Measurements from ENCODE around the gene POLR2L. TPM values are rescaled to one million over a fixed set of nuclear protein-coding genes. Genes with fewer than 3 reads are reported as not detected.

The POLR2L gene
- total RNA-seq, 1 experiment from 2014 or later, result 211 TPM

DNA sequence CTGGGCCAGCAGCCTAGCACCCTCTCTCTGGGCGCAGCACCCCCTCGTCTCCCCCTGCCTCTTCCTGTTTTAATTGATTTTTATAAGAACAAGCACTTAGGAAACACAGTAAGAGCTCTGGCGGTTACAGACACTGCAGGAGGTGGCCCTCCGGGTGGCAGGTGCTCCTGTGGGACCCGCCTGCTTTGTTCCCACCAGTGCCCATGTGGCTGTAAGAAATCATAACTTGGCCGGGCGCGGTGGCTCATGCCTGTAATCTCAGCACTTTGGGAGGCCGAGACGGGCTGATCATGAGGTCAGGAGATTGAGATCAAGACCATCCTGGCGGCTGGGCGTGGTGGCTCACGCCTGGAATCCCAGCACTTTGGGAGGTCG lies 18.8 kb upstream of the POLR2L start:
- DNase-seq (ENCODE audit: low read depth, low spot score), result no peak
- no peak overlapping the region for H2AFZ ChIP-seq (ENCODE audit: low read depth, low read length, poor library complexity, severe bottlenecking)

DNA sequence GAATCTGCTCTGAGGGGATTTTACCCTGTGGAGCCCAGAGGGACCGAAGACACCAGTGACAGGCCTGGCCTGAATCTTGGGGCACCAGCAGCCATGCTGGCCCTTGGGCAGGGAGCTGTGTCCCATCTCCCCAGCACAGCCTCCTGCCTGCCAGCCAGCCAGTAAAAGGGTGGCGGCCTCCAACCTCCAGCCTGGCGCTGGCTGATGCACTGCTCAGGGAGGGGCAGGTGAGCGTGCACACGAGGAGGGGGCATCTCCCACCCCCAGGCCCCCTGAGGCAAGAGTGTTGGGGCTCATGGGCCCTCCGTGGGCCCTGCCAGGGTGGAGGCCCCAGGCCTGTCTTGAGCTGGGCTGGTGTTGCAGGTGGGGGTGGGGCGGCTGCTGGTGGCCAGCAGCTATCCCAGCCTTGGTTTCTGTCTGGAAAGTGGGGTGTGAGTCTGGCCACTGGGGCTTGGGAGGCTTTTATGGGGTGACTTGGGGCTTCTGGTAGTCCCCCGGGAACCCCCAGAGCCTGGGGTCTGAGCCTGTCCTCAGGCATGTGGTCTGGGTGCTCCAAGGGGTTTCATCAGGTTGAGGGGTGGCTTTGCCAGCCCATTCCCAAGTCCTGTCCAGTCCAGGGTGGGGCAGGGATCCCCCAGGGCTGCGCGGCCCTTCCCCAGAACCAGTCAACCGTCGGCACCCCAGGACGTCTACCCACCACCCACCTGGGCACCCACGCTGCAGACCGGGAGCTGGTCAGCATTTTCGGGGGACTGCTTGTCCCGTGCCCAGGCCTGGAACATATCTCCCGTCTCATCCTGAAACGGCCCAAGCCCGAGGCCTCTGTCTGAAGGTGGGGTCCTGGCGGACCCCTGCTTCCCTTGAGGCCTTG lies 18.1 kb upstream of the POLR2L start:
- Histone ChIP-seq H3K27ac (ENCODE audit: low read depth, low read length) (no peak overlapping the region; the same call in 1 of the 2 replicates), H3K4me3 (replicated peaks in 1 of 2; ENCODE audit: low read depth in 1 of 2, low read length in 2 of 2) (no peak overlapping the region), H3K9me3 (ENCODE audit: control insufficient read depth in 1 of 2, insufficient read depth in 1 of 2, low read depth in 1 of 2, low read length in 2 of 2) (no peaks in the 10 kb centered on the region), H3K9me2 (ENCODE audit: insufficient read depth) (no peaks in the 10 kb centered on the region), H3K27me3 (ENCODE audit: insufficient read depth, low read length) (no peaks in the 10 kb centered on the region), H3K4me1 (ENCODE audit: control insufficient read depth in 1 of 2, insufficient read depth in 2 of 2, low read length in 2 of 2) (peaks cover 7 to 23% of the 10 kb centered on the region in 2 experiments), H4K20me1 (ENCODE audit: insufficient read depth) (no peaks in the 10 kb centered on the region), H3K4me2 (ENCODE audit: low read length) (no peak overlapping the region), H3K36me3 (ENCODE audit: control insufficient read depth in 1 of 2, insufficient read depth in 2 of 2, low read length in 2 of 2) (no peaks in the 10 kb centered on the region), H2AFZ (ENCODE audit: low read depth, low read length, poor library complexity, severe bottlenecking) (no peak overlapping the region), H3K79me2 (ENCODE audit: insufficient read depth, low read length) (no peaks in the 10 kb centered on the region), H3K9ac (ENCODE audit: low read length) (no peak overlapping the region)
- intact Hi-C loops (cut with micrococcal nuclease), result no loop called here
- RAD21 ChIA-PET (ENCODE audit: low non-redundant PET in 1 of 2, low total read pairs in 2 of 2, uncharacterized antibody in 2 of 2, unreplicated experiment in 2 of 2), result no interaction called here
- no peak for DNase-seq (ENCODE audit: low read depth, low spot score)
- BruUV-seq (replicated peaks), result no TSS peak
- CTCF ChIA-PET, result interaction anchor here (1.3 kb wide), 1 partner anchor 12 kb away, joined by 4 read pairs; no protein-coding TSS in a partner anchor
- POLR2A ChIA-PET, result no interaction called here
- ATAC-seq, result no peak
- TF ChIP-seq SP1 (IDR thresholded peaks at IDR 0.05; ENCODE audit: low read depth) (no peak), FOSL1 (IDR thresholded peaks at IDR 0.05; ENCODE audit: low read depth) (no peak), EZH2 (IDR thresholded peaks at IDR 0.05) (no peak), RAD21 (IDR thresholded peaks at IDR 0.05; ENCODE audit: low read depth) (no peak), JUND (IDR thresholded peaks at IDR 0.05) (no peak), YY1 (IDR thresholded peaks at IDR 0.05; ENCODE audit: extremely low read depth, insufficient replicate concordance, low read depth, low read length) (no peak), EGR1 (IDR thresholded peaks at IDR 0.05; ENCODE audit: low read depth) (no peak), EZH2phosphoT487 (IDR thresholded peaks at IDR 0.05; ENCODE audit: borderline replicate concordance) (no peak), ELF1 (IDR thresholded peaks at IDR 0.05; ENCODE audit: borderline replicate concordance, low read depth) (no peak), CBX3 (IDR thresholded peaks at IDR 0.05; ENCODE audit: low read depth) (no peak), POLR2A (IDR thresholded peaks at IDR 0.05; ENCODE audit: borderline replicate concordance, extremely low read depth, insufficient read depth, insufficient read length) (no peak), SRF (IDR thresholded peaks at IDR 0.05; ENCODE audit: low read depth) (no peak)
- TF ChIP-seq, protein P1, sequence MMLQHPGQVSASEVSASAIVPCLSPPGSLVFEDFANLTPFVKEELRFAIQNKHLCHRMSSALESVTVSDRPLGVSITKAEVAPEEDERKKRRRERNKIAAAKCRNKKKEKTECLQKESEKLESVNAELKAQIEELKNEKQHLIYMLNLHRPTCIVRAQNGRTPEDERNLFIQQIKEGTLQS (IDR thresholded peaks at IDR 0.05), result no peak
- TF ChIP-seq, protein P2, sequence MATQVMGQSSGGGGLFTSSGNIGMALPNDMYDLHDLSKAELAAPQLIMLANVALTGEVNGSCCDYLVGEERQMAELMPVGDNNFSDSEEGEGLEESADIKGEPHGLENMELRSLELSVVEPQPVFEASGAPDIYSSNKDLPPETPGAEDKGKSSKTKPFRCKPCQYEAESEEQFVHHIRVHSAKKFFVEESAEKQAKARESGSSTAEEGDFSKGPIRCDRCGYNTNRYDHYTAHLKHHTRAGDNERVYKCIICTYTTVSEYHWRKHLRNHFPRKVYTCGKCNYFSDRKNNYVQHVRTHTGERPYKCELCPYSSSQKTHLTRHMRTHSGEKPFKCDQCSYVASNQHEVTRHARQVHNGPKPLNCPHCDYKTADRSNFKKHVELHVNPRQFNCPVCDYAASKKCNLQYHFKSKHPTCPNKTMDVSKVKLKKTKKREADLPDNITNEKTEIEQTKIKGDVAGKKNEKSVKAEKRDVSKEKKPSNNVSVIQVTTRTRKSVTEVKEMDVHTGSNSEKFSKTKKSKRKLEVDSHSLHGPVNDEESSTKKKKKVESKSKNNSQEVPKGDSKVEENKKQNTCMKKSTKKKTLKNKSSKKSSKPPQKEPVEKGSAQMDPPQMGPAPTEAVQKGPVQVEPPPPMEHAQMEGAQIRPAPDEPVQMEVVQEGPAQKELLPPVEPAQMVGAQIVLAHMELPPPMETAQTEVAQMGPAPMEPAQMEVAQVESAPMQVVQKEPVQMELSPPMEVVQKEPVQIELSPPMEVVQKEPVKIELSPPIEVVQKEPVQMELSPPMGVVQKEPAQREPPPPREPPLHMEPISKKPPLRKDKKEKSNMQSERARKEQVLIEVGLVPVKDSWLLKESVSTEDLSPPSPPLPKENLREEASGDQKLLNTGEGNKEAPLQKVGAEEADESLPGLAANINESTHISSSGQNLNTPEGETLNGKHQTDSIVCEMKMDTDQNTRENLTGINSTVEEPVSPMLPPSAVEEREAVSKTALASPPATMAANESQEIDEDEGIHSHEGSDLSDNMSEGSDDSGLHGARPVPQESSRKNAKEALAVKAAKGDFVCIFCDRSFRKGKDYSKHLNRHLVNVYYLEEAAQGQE (IDR thresholded peaks at IDR 0.05; ENCODE audit: low read depth), result no peak
- TF ChIP-seq, protein P3, sequence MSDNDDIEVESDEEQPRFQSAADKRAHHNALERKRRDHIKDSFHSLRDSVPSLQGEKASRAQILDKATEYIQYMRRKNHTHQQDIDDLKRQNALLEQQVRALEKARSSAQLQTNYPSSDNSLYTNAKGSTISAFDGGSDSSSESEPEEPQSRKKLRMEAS (IDR thresholded peaks at IDR 0.05), result no peak

More for the DNA sequence above, 18.8 kb upstream of the POLR2L start:
- ChIA-PET POLR2A (no interaction called here), CTCF (no interaction called here), RAD21 (ENCODE audit: low non-redundant PET in 1 of 2, low total read pairs in 2 of 2, uncharacterized antibody in 2 of 2, unreplicated experiment in 2 of 2) (interaction anchor here in 1 of 2 experiments (1.0 kb wide), 1 partner anchor 15 kb away, joined by 3 read pairs; no protein-coding TSS in a partner anchor)
- no peaks in the 10 kb centered on the region for H4K20me1 ChIP-seq (ENCODE audit: insufficient read depth)
- H3K27ac ChIP-seq (ENCODE audit: low read depth, low read length), result no peak overlapping the region
- H3K4me2 ChIP-seq (ENCODE audit: low read length), result no peak overlapping the region
- no peak for ATAC-seq
- no peaks in the 10 kb centered on the region for H3K27me3 ChIP-seq (ENCODE audit: insufficient read depth, low read length)
- H3K79me2 ChIP-seq (ENCODE audit: insufficient read depth, low read length), result no peaks in the 10 kb centered on the region
- no peaks in the 10 kb centered on the region for H3K9me2 ChIP-seq (ENCODE audit: insufficient read depth)
- peaks cover 7 to 26% of the 10 kb centered on the region in 2 experiments for H3K4me1 ChIP-seq (ENCODE audit: control insufficient read depth in 1 of 2, insufficient read depth in 2 of 2, low read length in 2 of 2)
- H3K4me3 ChIP-seq (replicated peaks in 1 of 2; ENCODE audit: low read depth in 1 of 2, low read length in 2 of 2), result no peak overlapping the region
- TF ChIP-seq JUND (IDR thresholded peaks at IDR 0.05), result no peak
- no TSS peak for BruUV-seq (replicated peaks)
- no peaks in the 10 kb centered on the region for H3K36me3 ChIP-seq (ENCODE audit: control insufficient read depth in 1 of 2, insufficient read depth in 2 of 2, low read length in 2 of 2)
- no peaks in the 10 kb centered on the region for H3K9me3 ChIP-seq (ENCODE audit: control insufficient read depth in 1 of 2, insufficient read depth in 1 of 2, low read depth in 1 of 2, low read length in 2 of 2)
- H3K9ac ChIP-seq (ENCODE audit: low read length), result no peak overlapping the region
- intact Hi-C loops (cut with micrococcal nuclease), result no loop called here
